Activated CD4-positive, alpha-beta T cell treated with anti-CD3 and anti-CD28 coated beads for 36 hours (primary cell): Measurements from ENCODE around the gene IFI27L1. TPM values are rescaled to one million over a fixed set of nuclear protein-coding genes. Genes with fewer than 3 reads are reported as not detected.
A peak's percentile ranks its signal among the peaks of the same experiment; 100 is the strongest.
"Not testable (repeated sequence)": the region's sequence is repeated elsewhere in the genome, so short reads cannot be mapped to it uniquely, and the experiment has no call there.

Source experiments
- ATAC-seq: fragments of 200-7000 bp; cut with Tn5 transposase; one replicate; pipeline ENCODE4 v1.10.0; 2021; ENCODE audit warnings: mild to moderate bottlenecking, moderate library complexity
- CTCF ChIA-PET: fragments of 350-600 bp; sonication (Branson Sonifier 250); formaldehyde crosslinking; loops from one replicate; lab custom pipeline; 2021; ENCODE audit warnings: antibody characterized with exemption; lab: Charles Lee
- POLR2A ChIA-PET: fragments of 350-600 bp; sonication (Branson Sonifier 250); formaldehyde crosslinking; loops from one replicate; lab custom pipeline; 2021; ENCODE audit warnings: antibody characterized with exemption, inconsistent platforms; lab: Charles Lee
- DNase-seq: peaks from one replicate; pipeline ENCODE4 v3.0.0-alpha.2; 2020
- H3K27ac Mint-ChIP-seq: one replicate; pipeline ENCODE4 v1.8.0; 2021; ENCODE audit warnings: mixed read lengths
- H3K27me3 Mint-ChIP-seq: one replicate; pipeline ENCODE4 v1.8.0; 2021; ENCODE audit warnings: mixed read lengths
- H3K36me3 Mint-ChIP-seq: one replicate; pipeline ENCODE4 v1.8.0; 2021; ENCODE audit warnings: low read depth, mixed read lengths
- H3K4me1 Mint-ChIP-seq: one replicate; pipeline ENCODE4 v1.8.0; 2021; ENCODE audit warnings: mixed read lengths
- H3K4me3 Mint-ChIP-seq: one replicate; pipeline ENCODE4 v1.8.0; 2021; ENCODE audit warnings: mild to moderate bottlenecking, moderate library complexity, mixed read lengths
- H3K9me3 Mint-ChIP-seq: one replicate; pipeline ENCODE4 v1.8.0; 2021; ENCODE audit warnings: low read depth, mixed read lengths
- intact Hi-C, 2 experiments: fragments of 100-400 bp; cut with DNase I in 1 of 2; cut with micrococcal nuclease in 1 of 2; formaldehyde crosslinking; loops; one replicate each; pipeline versions ENCODE4 v1.14.2 to v1.15.1; 2022 to 2024; cut with DNase I, micrococcal nuclease
- total RNA-seq, 2 experiments: library from RNA; stranded (reverse); gene quantifications; one replicate each; pipeline ENCODE4 v1.2.3, GENCODE V29; 2021

Gene IFI27L1
- total RNA-seq, 2 experiments from 2014 or later = 22.3 to 27.1 TPM

DNA sequence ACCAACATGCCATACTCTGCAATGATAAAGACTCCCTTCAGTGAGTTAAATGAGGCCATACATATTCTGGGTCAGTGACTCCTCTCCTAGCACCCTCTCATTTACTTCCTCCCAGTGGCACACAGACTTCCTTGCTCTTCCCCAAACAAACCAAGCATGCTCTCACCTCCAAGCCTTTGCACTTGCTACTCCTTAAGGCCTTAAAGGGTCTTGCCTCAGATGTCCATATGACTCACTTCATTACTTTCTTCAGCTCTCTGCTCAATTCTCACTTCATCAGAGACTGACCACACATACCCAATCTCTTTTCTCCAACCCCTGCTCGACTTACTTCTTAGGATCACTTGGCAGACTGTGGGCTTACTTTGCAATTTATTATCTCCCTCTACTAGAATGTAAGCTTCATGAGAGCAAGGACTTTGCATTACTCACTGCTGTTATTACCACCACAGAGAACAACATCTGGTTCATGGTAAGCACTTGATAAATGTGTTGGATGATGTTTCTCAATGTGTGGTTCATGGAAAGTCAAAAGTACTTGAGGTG lies 22.9 kb upstream of the IFI27L1 start:
- ATAC-seq (no peak), DNase-seq (no peak)
- peak overlapping the region; percentile 42 for H3K27ac Mint-ChIP-seq
- no peaks in the 10 kb centered on the region for H3K9me3 Mint-ChIP-seq
- H3K4me1 Mint-ChIP-seq = peaks cover 39% of the 10 kb centered on the region
- ChIA-PET POLR2A (no interaction called here), CTCF (interaction anchor here (0.9 to 2.1 kb wide), 5 partner anchors 9 to 74 kb away, joined by 4 to 11 read pairs (median 8); no protein-coding TSS in a partner anchor)
- intact Hi-C loops = no loop called here
- peaks cover 72% of the 10 kb centered on the region for H3K36me3 Mint-ChIP-seq
- no peak overlapping the region for H3K4me3 Mint-ChIP-seq
- no peaks in the 10 kb centered on the region for H3K27me3 Mint-ChIP-seq

DNA sequence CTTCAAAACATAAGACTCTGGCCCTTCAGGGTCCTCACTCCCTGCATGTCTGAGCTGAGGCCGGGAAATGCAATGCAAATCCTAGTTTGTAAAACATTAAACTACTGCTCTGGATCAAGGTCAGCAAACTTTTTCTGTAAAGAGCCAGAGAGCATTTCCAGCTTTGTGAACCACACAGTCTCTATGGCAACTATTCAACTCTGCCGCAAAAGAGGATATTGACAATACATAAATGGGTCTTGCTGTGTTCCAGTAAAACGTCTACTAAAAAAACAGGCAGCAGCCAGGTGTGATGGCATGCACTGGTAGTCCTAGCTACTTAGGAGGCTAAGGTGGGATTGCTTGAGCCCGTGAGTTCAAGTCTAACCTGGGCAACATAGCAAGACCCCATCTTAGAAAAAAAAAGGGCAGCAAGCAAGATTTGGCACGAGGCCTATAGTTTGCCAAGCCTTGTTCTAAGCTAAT lies 22.4 kb upstream of the IFI27L1 start:
- Mint-ChIP-seq H3K27ac (peak overlapping the region; percentile 42), H3K27me3 (no peaks in the 10 kb centered on the region), H3K9me3 (no peaks in the 10 kb centered on the region), H3K4me1 (peaks cover 41% of the 10 kb centered on the region), H3K36me3 (peaks cover 73% of the 10 kb centered on the region), H3K4me3 (no peak overlapping the region)
- ATAC-seq (no peak), DNase-seq (no peak)
- ChIA-PET POLR2A (no interaction called here), CTCF (interaction anchor here (1.1 to 1.6 kb wide), 2 partner anchors 23 to 74 kb away, joined by 4 to 8 read pairs; no protein-coding TSS in a partner anchor)
- intact Hi-C loops = no loop called here

DNA sequence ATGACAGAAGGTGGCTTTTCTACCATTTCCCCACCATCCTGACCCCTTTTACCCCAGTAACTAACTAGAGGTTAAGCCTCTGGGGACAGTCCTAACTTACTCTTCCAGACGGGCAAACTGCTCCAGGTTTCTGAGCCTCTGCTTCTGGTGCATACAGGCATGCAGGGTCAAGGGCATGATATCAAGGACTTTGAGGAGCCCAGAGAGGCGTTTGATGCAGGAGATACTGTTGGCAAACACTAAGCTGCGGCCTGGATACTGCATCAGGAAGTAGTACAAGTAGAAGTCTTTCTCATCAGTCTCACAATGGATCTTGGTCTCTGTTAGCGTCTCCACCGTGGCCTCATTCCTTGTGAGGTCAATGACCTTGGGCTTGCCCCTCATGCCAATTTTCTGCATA lies 21.1 kb upstream of the IFI27L1 start:
- Mint-ChIP-seq H3K27ac (no peak overlapping the region), H3K4me3 (no peak overlapping the region), H3K27me3 (no peaks in the 10 kb centered on the region), H3K4me1 (peaks cover 47% of the 10 kb centered on the region), H3K9me3 (no peaks in the 10 kb centered on the region), H3K36me3 (peaks cover 63% of the 10 kb centered on the region)
- ChIA-PET POLR2A (no interaction called here), CTCF (no interaction called here)
- no peak for ATAC-seq
- no peak for DNase-seq
- intact Hi-C loops = no loop called here

DNA sequence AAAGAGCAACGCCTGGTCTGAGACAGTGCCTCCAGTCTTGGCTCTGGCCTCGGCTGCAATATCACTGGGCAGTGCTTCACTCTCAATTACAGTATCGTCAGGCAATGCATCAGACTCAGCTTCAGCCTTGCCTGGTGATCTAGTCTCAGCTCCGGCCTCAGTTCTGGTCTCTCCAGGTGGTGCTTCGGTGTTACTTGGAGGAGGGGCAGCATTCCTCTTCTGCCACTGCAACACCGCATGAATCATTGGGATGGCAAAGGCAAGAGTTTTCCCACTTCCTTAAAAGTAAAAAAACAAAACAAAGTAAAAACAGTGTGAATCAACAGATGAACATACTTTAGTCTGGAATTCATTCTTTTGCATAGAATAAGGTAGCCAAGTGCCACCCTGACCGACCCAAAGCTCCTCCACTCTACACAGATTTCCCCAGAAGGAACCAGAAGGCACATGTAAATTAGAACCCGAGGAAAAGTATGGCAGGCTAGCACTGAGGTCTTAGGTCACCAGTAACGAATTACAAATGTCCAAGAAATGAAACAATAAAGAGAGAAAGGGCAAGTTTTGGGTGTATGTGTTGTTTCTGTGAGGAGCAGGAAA lies 18.7 kb upstream of the IFI27L1 start:
- DNase-seq = no peak
- ChIA-PET CTCF (interaction anchor here (1.2 to 1.4 kb wide), 2 partner anchors 26 to 70 kb away, joined by 3 read pairs; no protein-coding TSS in a partner anchor), POLR2A (no interaction called here)
- no peak for ATAC-seq
- Mint-ChIP-seq H3K27ac (peak overlapping the region; percentile 43), H3K4me1 (peaks cover 58% of the 10 kb centered on the region), H3K36me3 (peaks cover 65% of the 10 kb centered on the region), H3K27me3 (no peaks in the 10 kb centered on the region), H3K9me3 (no peaks in the 10 kb centered on the region), H3K4me3 (no peak overlapping the region)
- intact Hi-C loops = no loop called here

DNA sequence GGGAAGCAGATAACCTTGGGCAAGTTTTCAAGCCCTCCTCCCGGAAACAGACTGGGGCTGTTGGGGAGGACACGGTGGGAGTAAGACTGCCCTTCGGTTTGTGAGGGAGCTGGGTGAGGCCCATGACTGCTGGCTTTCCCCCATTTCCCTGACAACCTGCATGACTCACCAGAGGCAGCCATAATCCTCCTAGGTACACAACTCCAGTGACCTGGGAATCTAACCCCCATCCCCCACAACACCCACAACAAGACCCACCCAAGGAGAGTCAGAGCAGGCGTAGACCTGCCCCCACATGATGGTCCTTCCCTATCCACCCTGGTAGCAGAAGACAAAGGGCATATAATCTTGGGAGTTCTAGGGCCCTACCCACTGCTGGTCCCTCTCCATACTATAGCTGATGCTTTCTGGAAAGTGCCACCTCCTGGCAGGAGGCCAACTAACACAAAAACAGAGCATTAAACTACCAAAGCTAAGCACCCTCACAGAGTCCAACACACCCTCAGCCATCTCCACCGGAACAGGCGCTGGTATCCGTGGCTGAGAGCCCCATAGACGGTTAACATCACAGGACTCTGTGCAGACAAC lies 14.9 kb upstream of the IFI27L1 start:
- peaks cover 74% of the 10 kb centered on the region for H3K4me1 Mint-ChIP-seq
- H3K27ac Mint-ChIP-seq = peak overlapping the region; percentile 77
- H3K4me3 Mint-ChIP-seq = no peak overlapping the region
- intact Hi-C loops = no loop called here
- H3K36me3 Mint-ChIP-seq = peaks cover 76% of the 10 kb centered on the region
- ChIA-PET POLR2A (no interaction called here), CTCF (interaction anchor here (0.5 to 2.5 kb wide), 5 partner anchors 9 to 70 kb away, joined by 3 to 10 read pairs (median 5); partner anchors contain the start of genes DDX24 and IFI27L1)
- H3K9me3 Mint-ChIP-seq = peaks cover 32% of the 10 kb centered on the region
- DNase-seq (no peak), ATAC-seq (peak; percentile 9)
- H3K27me3 Mint-ChIP-seq = no peaks in the 10 kb centered on the region

DNA sequence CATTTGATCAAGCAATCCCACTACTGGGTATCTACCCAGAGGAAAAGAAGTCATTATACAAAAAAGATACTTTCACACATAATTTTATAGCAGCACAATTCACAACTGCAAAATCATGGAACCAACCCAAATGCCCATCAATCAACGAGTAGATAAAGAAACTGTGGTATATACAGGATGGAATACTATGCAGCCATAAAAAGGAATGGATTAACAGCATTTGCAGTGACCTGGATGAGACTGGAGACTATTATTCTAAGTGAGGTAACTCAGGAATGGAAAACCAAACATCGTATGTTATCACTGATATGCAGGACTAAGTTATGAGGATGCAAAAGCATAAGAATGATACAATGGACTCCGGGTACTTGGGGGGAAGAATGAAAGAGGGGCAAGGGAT lies 9.0 kb upstream of the IFI27L1 start:
- H3K4me3 Mint-ChIP-seq, CTCF ChIA-PET, DNase-seq, ATAC-seq, POLR2A ChIA-PET, H3K27me3 Mint-ChIP-seq: not testable (repeated sequence)
- Mint-ChIP-seq H3K9me3 (peaks cover 50% of the 10 kb centered on the region), H3K27ac (peak overlapping the region; percentile 38), H3K4me1 (peaks cover 66% of the 10 kb centered on the region), H3K36me3 (peaks cover 80% of the 10 kb centered on the region)
- intact Hi-C loops = loop anchor here in 1 of 2 experiments (10.0 kb wide), 1 partner anchor 273 kb away; no protein-coding TSS in a partner anchor

DNA sequence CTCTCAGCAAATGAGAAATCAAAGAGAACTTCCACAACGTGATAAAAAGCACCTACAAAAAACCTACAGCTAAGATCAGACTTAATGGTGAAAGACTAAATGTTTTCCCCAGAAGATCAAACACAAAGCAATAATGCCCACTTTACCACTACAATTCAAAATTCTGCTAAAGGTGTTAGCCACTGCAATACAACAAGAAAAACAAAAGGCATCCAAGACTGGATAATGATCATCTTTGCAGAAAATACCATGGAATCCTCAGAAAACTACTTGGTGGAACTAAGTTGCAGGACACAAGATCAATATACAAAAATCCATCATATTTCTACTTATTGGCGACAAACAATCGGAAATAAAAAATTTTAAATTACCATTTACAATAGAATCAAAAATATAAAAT lies 6.6 kb upstream of the IFI27L1 start:
- peaks cover 77% of the 10 kb centered on the region for H3K36me3 Mint-ChIP-seq
- no peak overlapping the region for H3K4me3 Mint-ChIP-seq
- H3K27me3 Mint-ChIP-seq = no peaks in the 10 kb centered on the region
- DNase-seq = no peak
- intact Hi-C loops = loop anchor here in 1 of 2 experiments (10.0 kb wide), 1 partner anchor 270 kb away; no protein-coding TSS in a partner anchor
- POLR2A ChIA-PET = no interaction called here
- H3K9me3 Mint-ChIP-seq = peaks cover 34% of the 10 kb centered on the region
- peaks cover 63% of the 10 kb centered on the region for H3K4me1 Mint-ChIP-seq
- CTCF ChIA-PET = interaction anchor here (2.0 kb wide), 1 partner anchor 38 kb away, joined by 5 read pairs; no protein-coding TSS in a partner anchor
- no peak for ATAC-seq
- peak overlapping the region; percentile 22 for H3K27ac Mint-ChIP-seq

DNA sequence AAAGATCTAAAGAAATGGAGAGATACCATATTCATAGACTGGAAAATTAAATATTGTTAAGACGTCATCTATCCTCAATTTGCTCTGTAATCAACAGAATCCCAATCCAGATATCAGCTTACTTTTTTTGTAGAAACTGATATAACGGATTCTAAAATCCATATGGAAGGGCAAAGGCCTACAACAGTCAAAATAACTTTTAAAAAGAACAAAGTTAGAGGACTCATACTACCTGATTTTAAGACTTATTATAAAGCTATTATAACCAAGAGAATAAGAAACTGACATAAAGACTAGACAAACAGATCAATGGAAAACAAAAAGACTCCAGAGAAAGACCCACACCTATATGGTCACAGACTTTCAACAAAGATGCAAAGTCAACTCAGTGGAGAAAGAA lies 6.1 kb upstream of the IFI27L1 start:
- ChIA-PET CTCF (interaction anchor here (2.0 kb wide), 1 partner anchor 39 kb away, joined by 5 read pairs; no protein-coding TSS in a partner anchor), POLR2A (no interaction called here)
- ATAC-seq = no peak
- H3K9me3 Mint-ChIP-seq = peaks cover 29% of the 10 kb centered on the region
- no peak overlapping the region for H3K27ac Mint-ChIP-seq
- H3K36me3 Mint-ChIP-seq = peaks cover 77% of the 10 kb centered on the region
- no peak for DNase-seq
- H3K4me3 Mint-ChIP-seq = peak overlapping the region; percentile 48
- H3K4me1 Mint-ChIP-seq = peaks cover 63% of the 10 kb centered on the region
- no peaks in the 10 kb centered on the region for H3K27me3 Mint-ChIP-seq
- intact Hi-C loops = loop anchor here in 1 of 2 experiments (10.0 kb wide), 1 partner anchor 270 kb away; no protein-coding TSS in a partner anchor

DNA sequence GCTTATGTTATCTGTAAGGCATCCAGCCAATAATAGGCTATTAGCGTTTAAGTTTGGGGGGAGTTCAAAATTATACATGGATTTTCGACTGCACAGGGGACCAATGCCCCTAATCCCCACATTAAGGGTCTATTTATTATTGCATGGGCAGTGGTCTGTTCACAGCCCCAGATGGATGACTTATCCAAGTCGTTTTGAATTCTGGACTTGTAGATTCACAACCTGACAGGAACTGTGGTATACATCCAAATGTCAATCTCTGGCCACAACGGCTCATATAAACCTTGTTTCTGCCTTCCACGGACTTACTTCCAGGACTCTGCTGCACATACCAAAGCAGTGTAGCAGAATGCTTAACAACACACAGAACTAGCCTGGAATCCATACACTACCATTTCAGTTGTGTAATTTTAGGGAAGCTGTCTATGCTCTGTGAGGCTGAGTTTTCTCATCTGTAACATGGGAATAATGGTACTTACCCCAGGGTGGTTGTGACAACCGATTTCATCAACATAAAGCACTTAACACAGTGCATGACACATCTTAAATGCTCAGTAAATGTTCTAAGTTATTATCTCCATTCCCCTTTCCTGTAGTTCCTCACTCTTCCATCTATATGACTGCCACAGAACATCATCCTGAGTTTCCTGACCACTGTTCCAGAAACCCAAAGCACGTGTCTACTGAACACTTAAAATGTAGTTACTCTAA lies 3.8 kb upstream of the IFI27L1 start:
- H3K4me1 Mint-ChIP-seq = peaks cover 54% of the 10 kb centered on the region
- peak overlapping the region; percentile 8 for H3K27ac Mint-ChIP-seq
- intact Hi-C loops = loop anchor here in 1 of 2 experiments (10.0 kb wide), 1 partner anchor 268 kb away; no protein-coding TSS in a partner anchor
- DNase-seq (no peak), ATAC-seq (no peak)
- H3K36me3 Mint-ChIP-seq = peaks cover 63% of the 10 kb centered on the region
- CTCF ChIA-PET = no interaction called here
- no peaks in the 10 kb centered on the region for H3K27me3 Mint-ChIP-seq
- H3K9me3 Mint-ChIP-seq = peaks cover 13% of the 10 kb centered on the region
- POLR2A ChIA-PET = interaction anchor here (0.6 kb wide), 1 partner anchor 59 kb away, joined by 3 read pairs; no protein-coding TSS in a partner anchor
- H3K4me3 Mint-ChIP-seq = peak overlapping the region; percentile 99

DNA sequence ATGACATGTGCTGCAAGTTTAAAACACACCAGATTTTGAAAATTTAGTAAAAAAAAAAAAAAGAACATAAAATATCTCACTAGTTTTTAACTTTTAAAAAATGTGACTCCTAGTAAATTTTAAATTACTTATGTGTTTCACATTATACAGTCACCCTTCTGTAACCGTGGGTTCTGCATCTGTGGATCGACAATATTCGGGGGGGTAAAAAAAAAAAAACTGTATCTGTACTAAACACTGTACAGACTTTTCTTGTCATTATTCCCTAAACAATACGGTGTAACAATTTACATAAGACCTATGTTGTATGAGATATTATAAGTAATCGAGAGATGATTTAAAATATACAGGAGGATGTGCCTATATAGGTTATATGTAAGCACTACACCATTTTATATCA lies 3.3 kb upstream of the IFI27L1 start:
- ATAC-seq (no peak), DNase-seq (no peak)
- Mint-ChIP-seq H3K36me3 (peaks cover 59% of the 10 kb centered on the region), H3K27ac (no peak overlapping the region), H3K9me3 (peaks cover 12% of the 10 kb centered on the region), H3K27me3 (no peaks in the 10 kb centered on the region), H3K4me3 (peak overlapping the region; percentile 99), H3K4me1 (peaks cover 57% of the 10 kb centered on the region)
- intact Hi-C loops = loop anchor here in 1 of 2 experiments (10.0 kb wide), 1 partner anchor 267 kb away; no protein-coding TSS in a partner anchor
- CTCF ChIA-PET = interaction anchor here (1.1 to 1.3 kb wide), 2 partner anchors 26 to 55 kb away, joined by 3 to 5 read pairs; no protein-coding TSS in a partner anchor
- POLR2A ChIA-PET = no interaction called here
